SU-DHL-6 (cell line): ENCODE data around the gene CKMT2.

Experiments used
- EZH2phosphoT487 ChIP-seq: fragments of 200-600 bp; sonication (generic), shearing (Covaris generic); conservative IDR thresholded peaks from 2 replicates; pipeline ENCODE4 v1.6.1; 2018; ENCODE audit warnings: mild to moderate bottlenecking, antibody characterized with exemption, low read length, moderate library complexity, mixed read lengths
- TF ChIP-seq, protein P1 (sequence below): fragments of 200-600 bp; sonication (generic); IDR thresholded peaks from one replicate; pipeline ENCODE4 v1.5.1; 2017; ENCODE audit warnings: antibody characterized with exemption, mild to moderate bottlenecking, low read length, moderate library complexity; ENCODE audit not compliant: insufficient read depth, poor library complexity, severe bottlenecking

DNA sequence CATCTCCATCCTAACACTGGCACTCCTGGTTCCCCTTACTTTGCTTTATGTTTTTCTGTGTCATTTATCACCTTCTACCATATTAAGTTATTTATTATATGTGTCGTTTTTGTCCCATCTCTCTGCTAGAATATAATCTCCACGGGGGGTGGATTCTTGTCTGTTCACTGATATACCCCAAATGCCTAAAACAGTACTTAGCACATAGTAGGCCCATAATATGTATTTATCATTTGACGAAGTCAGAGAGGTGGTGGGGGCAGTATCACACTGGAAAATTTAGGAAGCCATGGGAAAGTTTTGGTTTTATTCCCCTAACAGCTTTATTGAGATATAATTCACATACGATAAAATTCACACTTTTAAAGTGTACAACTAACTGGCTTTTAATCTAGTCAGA is 82.7 kb downstream of the CKMT2 start:
- TF ChIP-seq, protein P1, sequence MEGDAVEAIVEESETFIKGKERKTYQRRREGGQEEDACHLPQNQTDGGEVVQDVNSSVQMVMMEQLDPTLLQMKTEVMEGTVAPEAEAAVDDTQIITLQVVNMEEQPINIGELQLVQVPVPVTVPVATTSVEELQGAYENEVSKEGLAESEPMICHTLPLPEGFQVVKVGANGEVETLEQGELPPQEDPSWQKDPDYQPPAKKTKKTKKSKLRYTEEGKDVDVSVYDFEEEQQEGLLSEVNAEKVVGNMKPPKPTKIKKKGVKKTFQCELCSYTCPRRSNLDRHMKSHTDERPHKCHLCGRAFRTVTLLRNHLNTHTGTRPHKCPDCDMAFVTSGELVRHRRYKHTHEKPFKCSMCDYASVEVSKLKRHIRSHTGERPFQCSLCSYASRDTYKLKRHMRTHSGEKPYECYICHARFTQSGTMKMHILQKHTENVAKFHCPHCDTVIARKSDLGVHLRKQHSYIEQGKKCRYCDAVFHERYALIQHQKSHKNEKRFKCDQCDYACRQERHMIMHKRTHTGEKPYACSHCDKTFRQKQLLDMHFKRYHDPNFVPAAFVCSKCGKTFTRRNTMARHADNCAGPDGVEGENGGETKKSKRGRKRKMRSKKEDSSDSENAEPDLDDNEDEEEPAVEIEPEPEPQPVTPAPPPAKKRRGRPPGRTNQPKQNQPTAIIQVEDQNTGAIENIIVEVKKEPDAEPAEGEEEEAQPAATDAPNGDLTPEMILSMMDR = no peak
- no peak for TF ChIP-seq EZH2phosphoT487
